Measurements from ENCODE around the gene GPR183.

- TF ChIP-seq CTCF (conservative IDR thresholded peaks at IDR 0.05 in 1 of 2, IDR thresholded peaks at IDR 0.05 in 1 of 2; ENCODE audit: low read depth in 1 of 2, low read length in 2 of 2) (no peak), EZH2 (IDR thresholded peaks at IDR 0.05; ENCODE audit: low read length, missing control alignments) (no peak)
Measured at GRCh38 chr13:99303863-99304521, 3.2 kb downstream of the GPR183 start.
